Muscle of arm (tissue), 12 donors: ENCODE data around the gene SF3B6. TPM values are rescaled to one million over a fixed set of nuclear protein-coding genes. Genes with fewer than 3 reads are reported as not detected.
"Not testable (repeated sequence)": the region's sequence is repeated elsewhere in the genome, so short reads cannot be mapped to it uniquely, and the experiment has no call there.

Experiments
- DNase-seq: peaks from one replicate; pipeline ENCODE4 v3.0.0-alpha.2; 2013
- polyA plus RNA-seq, 12 donors: library from polyadenylated mRNA; unstranded; fragments of 120-200 nt; gene quantifications; one replicate each; pipeline ENCODE4 v1.2.1, GENCODE V29; 2013; ENCODE audit not compliant: insufficient read length in 12 of 12

SF3B6 gene
- polyA plus RNA-seq, 12 donors, result 67.7 to 139 (median 99.0) TPM; not detected in 1

- DNase-seq, result no peak
Measured at GRCh38 chr2:24101992-24102391, 25.9 kb upstream of the SF3B6 start.

- DNase-seq, result not testable (repeated sequence)
Measured at GRCh38 chr2:24100732-24101131, 24.6 kb upstream of the SF3B6 start.

- not testable (repeated sequence) for DNase-seq
Measured at GRCh38 chr2:24095171-24095677, 19.1 kb upstream of the SF3B6 start.

- DNase-seq, result not testable (repeated sequence)
Measured at GRCh38 chr2:24093270-24093669, 17.1 kb upstream of the SF3B6 start.

GRCh38 chr2:24088821-24089359 is 12.8 kb upstream of the SF3B6 start:
- DNase-seq, result no peak

GRCh38 chr2:24087032-24087431 is 10.9 kb upstream of the SF3B6 start:
- DNase-seq, result no peak

- DNase-seq, result no peak
Measured at GRCh38 chr2:24086241-24086640, 10.1 kb upstream of the SF3B6 start.

- no peak for DNase-seq
Measured at GRCh38 chr2:24085200-24085489, 9.0 kb upstream of the SF3B6 start.

GRCh38 chr2:24084386-24085199 is 8.5 kb upstream of the SF3B6 start, which contains the start of gene TP53I3:
Gene TP53I3, minus strand, starts transcription at chr2:24084834. Its CDS starts 508 bp downstream, at chr2:24084326.
- peak; percentile 92 for DNase-seq

- DNase-seq, result peak; percentile 81
Measured at GRCh38 chr2:24083567-24084385, 7.7 kb upstream of the SF3B6 start.

- no peak for DNase-seq
Measured at GRCh38 chr2:24082787-24083566, 6.9 kb upstream of the SF3B6 start.

- no peak for DNase-seq
Measured at GRCh38 chr2:24080701-24081100, 4.6 kb upstream of the SF3B6 start.

- no peak for DNase-seq
Measured at GRCh38 chr2:24077879-24078278, 1.8 kb upstream of the SF3B6 start.

- peak; percentile 21 for DNase-seq
Measured at GRCh38 chr2:24077535-24077877, 1.4 kb upstream of the SF3B6 start.

GRCh38 chr2:24076849-24077534 is 866 bp upstream of the SF3B6 start:
- peak; percentile 11 for DNase-seq

GRCh38 chr2:24075259-24075658 is 867 bp downstream of the SF3B6 start:
- DNase-seq, result no peak

GRCh38 chr2:24073816-24074215 is 2.3 kb downstream of the SF3B6 start:
- DNase-seq, result no peak

- DNase-seq, result no peak
Measured at GRCh38 chr2:24072259-24072658, 3.9 kb downstream of the SF3B6 start.

GRCh38 chr2:24065341-24065740 is 10.8 kb downstream of the SF3B6 start:
- DNase-seq, result no peak

GRCh38 chr2:24058564-24059271 is 17.4 kb downstream of the SF3B6 start:
- DNase-seq, result no peak

- no peak for DNase-seq
Measured at GRCh38 chr2:24055750-24056149, 20.4 kb downstream of the SF3B6 start.
